Kidney epithelial cell (primary cell): Measurements from ENCODE around the gene PEAR1. TPM values are rescaled to one million over a fixed set of nuclear protein-coding genes. Genes with fewer than 3 reads are reported as not detected.

Experiments
- DNase-seq: peaks from one replicate; pipeline ENCODE4 v3.0.0-alpha.2; 2010; ENCODE audit warnings: low read depth
- H3K27me3 ChIP-seq: 2 replicates; pipeline ENCODE4 v1.6.0; 2011; ENCODE audit warnings: low read length; ENCODE audit not compliant: control insufficient read depth, insufficient read depth
- H3K36me3 ChIP-seq: 2 replicates; pipeline ENCODE4 v1.5.1; 2011; ENCODE audit warnings: low read length; ENCODE audit not compliant: control insufficient read depth, insufficient read depth
- H3K4me3 ChIP-seq: 2 replicates; pipeline ENCODE4 v1.5.1; 2011; ENCODE audit warnings: low read depth, mild to moderate bottlenecking, control low read depth, low read length
- CTCF ChIP-seq: IDR thresholded peaks from 2 replicates; pipeline ENCODE4 v1.5.1; 2011; ENCODE audit warnings: mild to moderate bottlenecking, moderate library complexity, low read length, control low read depth, inconsistent platforms; ENCODE audit not compliant: insufficient read depth, poor library complexity, severe bottlenecking
- total RNA-seq: library from RNA; depleted of rRNA; stranded (reverse); fragments of >200 nt; gene quantifications from 2 replicates; pipeline ENCODE4 v1.2.3, GENCODE V29; 2015

Gene PEAR1
- total RNA-seq, 1 donor from 2014 or later, result 10.3 TPM

GRCh38 chr1:156884560-156885184 lies 8.8 kb upstream of the PEAR1 start:
- H3K27me3 ChIP-seq, result peaks cover 44% of the 10 kb centered on the region
- DNase-seq, result no peak
- no peaks in the 10 kb centered on the region for H3K36me3 ChIP-seq
- no peak overlapping the region for H3K4me3 ChIP-seq
- TF ChIP-seq CTCF, result no peak

GRCh38 chr1:156885314-156885713 lies 8.2 kb upstream of the PEAR1 start:
- H3K27me3 ChIP-seq, result peaks cover 38% of the 10 kb centered on the region
- no peak for TF ChIP-seq CTCF
- DNase-seq, result no peak

GRCh38 chr1:156885880-156886355 lies 7.6 kb upstream of the PEAR1 start:
- Histone ChIP-seq H3K4me3 (no peak overlapping the region), H3K36me3 (no peaks in the 10 kb centered on the region), H3K27me3 (peaks cover 36% of the 10 kb centered on the region)
- no peak for DNase-seq
- TF ChIP-seq CTCF, result no peak

More at GRCh38 chr1:156885314-156885713, 8.2 kb upstream of the PEAR1 start:
- Histone ChIP-seq H3K4me3 (no peak overlapping the region), H3K36me3 (no peaks in the 10 kb centered on the region)

- Histone ChIP-seq H3K27me3 (peaks cover 31% of the 10 kb centered on the region), H3K4me3 (no peak overlapping the region), H3K36me3 (no peaks in the 10 kb centered on the region)
- DNase-seq, result no peak
- no peak for TF ChIP-seq CTCF
Observed at GRCh38 chr1:156886583-156887281, 6.8 kb upstream of the PEAR1 start.

GRCh38 chr1:156887317-156887716 lies 6.2 kb upstream of the PEAR1 start:
- Histone ChIP-seq H3K4me3 (no peak overlapping the region), H3K36me3 (no peaks in the 10 kb centered on the region), H3K27me3 (peaks cover 32% of the 10 kb centered on the region)
- DNase-seq, result no peak
- no peak for TF ChIP-seq CTCF
